Measurements from ENCODE around the gene SLC25A51.

The SLC25A51 gene

GRCh38 chr9:37936376-37936775 is 32.4 kb upstream of the SLC25A51 start:
- DNase-seq = no peak

- DNase-seq = no peak
Observed at GRCh38 chr9:37935096-37935495, 31.2 kb upstream of the SLC25A51 start.

- no peak for DNase-seq
Observed at GRCh38 chr9:37931592-37931991, 27.7 kb upstream of the SLC25A51 start.

DNA sequence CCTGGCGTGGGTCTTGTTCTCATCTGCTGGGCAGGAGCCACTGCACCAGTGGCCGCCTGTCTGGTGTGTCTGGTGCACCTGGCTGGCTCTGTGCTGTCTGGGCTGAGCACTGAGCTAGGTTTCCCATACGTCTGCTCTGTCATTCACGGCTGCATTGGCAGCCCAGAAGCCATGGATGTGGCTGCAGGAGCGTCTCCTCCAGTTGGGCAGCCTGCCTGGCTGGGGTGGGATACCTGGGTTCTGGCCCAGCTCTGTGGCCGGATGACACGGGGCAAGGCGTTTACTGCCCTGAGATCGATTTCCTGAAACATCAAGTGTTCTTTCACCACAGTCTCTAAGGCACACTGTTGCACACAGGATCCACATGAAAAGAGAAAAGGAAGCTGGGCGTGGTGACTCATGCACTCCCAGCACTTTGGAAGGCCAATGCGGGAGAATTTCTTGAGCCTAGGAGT is 25.5 kb upstream of the SLC25A51 start:
- no peak for DNase-seq

GRCh38 chr9:37928552-37929430 is 24.9 kb upstream of the SLC25A51 start:
- DNase-seq = no peak

DNA sequence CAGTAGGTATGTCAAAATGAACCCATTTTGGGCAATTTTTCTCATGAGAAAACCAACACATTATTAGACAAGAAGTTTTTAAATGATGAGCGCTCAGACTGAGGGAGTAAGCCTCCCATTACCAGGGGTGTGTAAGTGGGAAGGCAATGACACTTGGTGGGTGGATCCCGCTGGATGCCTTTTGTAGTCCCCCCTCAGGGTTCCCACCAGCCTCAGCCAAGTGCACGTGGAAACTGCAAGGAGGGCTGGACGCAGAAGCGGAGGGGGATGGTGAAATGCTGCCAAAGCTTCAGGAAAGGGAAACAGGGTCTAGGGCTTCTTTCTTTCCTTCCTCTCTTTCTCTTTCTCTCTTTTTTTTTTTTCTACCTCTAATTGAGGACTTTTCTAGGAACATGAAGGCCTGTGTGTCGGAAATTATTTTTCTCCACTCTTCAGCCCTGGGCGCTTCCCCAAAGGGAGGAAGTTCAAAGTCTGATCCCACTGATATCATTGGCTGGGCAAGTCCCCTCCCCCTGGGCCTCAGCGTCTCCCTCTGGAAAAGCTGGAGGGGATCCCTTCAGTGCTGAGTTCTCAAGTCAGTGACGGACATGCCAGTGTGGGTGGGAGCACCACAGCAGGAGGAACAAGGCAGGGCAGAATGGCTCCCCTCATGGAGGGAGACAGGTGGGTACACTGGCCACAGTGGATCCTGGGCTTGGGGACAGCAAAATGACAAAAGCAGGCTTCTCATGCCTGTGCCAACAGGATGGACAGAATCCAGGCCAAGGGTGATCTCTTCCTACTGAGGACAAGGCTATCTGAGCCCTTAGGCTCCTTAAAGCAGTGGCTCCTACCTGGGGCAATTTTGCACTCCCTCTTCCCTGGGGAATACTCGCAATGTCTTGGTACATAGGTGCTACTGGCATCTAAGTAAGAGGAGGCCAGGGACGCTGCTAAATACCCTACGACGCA is 23.9 kb upstream of the SLC25A51 start:
- no peak for DNase-seq

GRCh38 chr9:37927132-37927531 is 23.2 kb upstream of the SLC25A51 start:
- DNase-seq = no peak

- DNase-seq = no peak
Observed at GRCh38 chr9:37926737-37927118, 22.8 kb upstream of the SLC25A51 start.

GRCh38 chr9:37925786-37926736 is 22.1 kb upstream of the SLC25A51 start:
- no peak for DNase-seq

GRCh38 chr9:37925006-37925405 is 21.1 kb upstream of the SLC25A51 start:
- DNase-seq = no peak

DNA sequence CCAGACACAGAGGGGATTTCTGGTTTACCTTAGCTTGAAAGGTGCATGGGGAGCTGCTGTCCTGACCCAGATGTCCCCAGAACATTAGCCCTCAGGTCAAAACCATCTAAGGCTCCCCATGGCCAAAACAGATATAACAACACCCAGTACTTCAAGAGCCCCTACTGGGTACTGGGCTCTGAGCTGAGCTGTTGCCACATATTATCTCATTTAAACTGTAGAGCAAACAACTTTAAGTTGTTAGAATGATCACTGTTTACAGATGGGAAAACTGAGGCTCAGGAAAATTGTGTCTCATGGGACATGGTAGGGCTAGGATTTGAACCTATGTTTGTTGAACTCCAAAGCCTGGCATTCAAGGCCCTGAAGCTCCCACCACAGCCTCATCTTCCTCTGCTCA is 20.6 kb upstream of the SLC25A51 start:
- DNase-seq = no peak

GRCh38 chr9:37923796-37924427 is 20.0 kb upstream of the SLC25A51 start:
- no peak for DNase-seq

- no peak for DNase-seq
Observed at GRCh38 chr9:37923118-37923795, 19.3 kb upstream of the SLC25A51 start.

DNA sequence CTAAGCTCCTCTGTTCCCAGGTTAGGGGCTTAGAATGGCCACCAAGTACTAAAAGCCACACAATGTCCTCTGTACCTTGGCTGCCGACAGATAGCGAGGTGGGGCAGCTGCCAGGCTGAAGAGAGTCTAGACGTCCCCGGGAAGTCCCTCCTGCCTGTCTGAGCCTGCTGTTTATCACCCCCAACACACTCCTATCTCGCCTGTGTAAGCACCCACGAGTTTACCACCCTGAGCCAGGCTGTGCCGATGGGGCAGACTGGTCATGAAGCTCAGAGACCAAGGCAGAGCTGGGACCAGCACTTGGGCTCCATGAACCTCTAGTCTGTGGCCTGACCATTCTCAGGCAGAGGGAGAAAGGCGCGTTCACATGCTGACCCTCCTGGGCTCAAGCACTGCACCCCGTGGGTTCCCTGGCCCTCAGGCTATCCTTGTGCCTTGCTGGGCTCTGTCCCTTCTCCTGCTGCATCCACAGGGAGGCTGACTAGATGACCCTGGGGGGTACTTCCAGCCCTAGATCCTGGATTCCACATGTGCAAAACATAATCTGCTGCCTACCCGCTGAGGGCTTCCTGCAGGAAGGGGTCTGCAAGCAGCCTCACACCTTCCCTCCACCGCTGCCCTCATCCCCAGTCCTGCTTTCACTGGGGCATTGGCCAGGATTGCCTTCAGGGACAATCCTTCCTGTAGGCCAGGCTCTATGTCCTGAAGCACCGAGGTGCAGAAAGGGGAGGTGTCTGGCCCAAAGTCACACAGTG is 18.6 kb upstream of the SLC25A51 start:
- no peak for DNase-seq

GRCh38 chr9:37921546-37922300 is 17.8 kb upstream of the SLC25A51 start:
- DNase-seq = no peak

GRCh38 chr9:37921168-37921510 is 17.2 kb upstream of the SLC25A51 start:
- DNase-seq = no peak

DNA sequence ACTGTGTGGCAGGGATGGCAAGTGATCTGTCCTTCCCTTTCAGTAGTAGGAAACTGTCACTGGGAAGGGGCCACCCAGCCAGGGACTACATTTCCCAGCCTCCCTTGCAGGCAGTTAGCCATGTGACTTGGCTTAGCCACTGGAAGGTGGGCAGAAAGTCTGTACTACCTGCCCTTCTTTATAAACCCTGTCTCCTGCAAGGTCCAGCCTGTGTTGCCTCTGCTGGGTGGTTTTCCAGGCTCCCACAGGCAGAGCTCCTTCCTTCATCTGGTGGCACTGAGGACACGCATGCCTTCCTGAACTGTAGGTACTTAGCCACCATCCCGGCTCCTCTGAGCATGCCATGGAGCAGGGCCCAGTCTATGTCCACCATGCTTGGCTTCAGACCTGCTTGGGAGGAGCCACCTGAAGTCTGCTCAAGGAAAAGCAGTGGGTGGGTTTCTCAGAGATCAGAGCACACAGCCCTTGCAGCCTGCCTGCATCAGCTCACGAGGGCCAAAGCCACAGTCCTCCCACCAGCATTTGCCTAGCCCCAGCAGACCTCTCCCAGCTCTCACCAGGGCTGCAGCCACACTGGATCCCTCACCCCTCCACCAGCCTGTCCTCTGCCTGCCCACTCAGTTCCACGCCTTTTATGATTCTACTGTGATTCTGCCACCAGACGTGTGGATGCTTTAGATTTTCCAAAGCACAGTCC is 16.7 kb upstream of the SLC25A51 start:
- DNase-seq = no peak

GRCh38 chr9:37919956-37920335 is 16.0 kb upstream of the SLC25A51 start:
- no peak for DNase-seq

DNA sequence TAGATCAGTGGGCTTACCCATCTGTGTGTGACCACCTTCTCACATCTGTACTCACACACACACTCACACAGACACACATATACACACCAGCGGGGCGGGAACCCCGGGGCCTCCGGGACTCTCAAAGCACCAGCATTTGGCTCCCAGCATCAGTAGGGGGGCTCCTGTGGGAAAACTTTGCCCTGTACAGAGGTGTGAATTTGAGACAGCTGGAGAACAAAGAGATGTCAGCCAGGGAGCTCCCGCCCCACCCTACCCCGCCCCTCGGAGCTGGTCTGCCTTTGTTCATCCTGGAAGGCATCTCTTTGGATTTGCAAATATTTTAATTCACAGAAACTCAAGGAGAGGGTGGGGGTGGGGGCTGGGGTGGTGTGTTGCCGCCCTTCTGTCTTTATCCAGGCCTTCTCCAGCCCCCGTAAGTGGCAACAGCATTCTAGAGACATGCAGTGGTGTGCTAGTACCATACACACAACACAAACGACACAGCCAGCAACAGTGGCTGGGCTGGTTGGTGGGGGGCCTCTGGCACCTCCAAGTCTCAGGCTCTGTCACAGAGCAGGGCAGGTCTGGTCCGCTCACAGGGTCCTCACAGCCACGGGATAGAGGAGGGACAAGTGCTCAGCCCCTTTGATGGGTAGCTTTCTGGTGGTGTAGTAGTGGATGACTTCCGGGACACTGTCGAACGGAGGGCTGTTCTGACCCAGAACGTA is 15.5 kb upstream of the SLC25A51 start:
- no peak for DNase-seq
